Measurements from ENCODE around the gene LARGE1.

LARGE1 gene

GRCh38 chr22:33656808-33657628, 263.3 kb downstream of the LARGE1 start:
- DNase-seq, result peak; percentile 47
- no peaks in the 10 kb centered on the region for H3K79me2 ChIP-seq (ENCODE audit: control insufficient read depth, insufficient read depth, low read length)
- H3K18ac ChIP-seq (ENCODE audit: low read length), result no peak overlapping the region
- no peak overlapping the region for H4K8ac ChIP-seq (ENCODE audit: low read depth, low read length)
- no CpG with 5 or more reads among the region's 8 CpGs for WGBS (ENCODE audit: extremely low coverage, insufficient coverage, low lambda C conversion rate)
- no peak overlapping the region for H4K5ac ChIP-seq (ENCODE audit: low read length)
- no peak overlapping the region for H3K9ac ChIP-seq (ENCODE audit: low read length)
- H2BK5ac ChIP-seq (ENCODE audit: low read length), result no peak overlapping the region
- H3K56ac ChIP-seq (ENCODE audit: low read length), result no peak overlapping the region
- no peak overlapping the region for H3K4me3 ChIP-seq (ENCODE audit: low read length)
- no peaks in the 10 kb centered on the region for H3K36me3 ChIP-seq (ENCODE audit: control insufficient read depth, insufficient read depth, low read length)
- no peak overlapping the region for H3K4me2 ChIP-seq (ENCODE audit: low read length)
- H3K23ac ChIP-seq (ENCODE audit: low read length), result no peak overlapping the region
- no peak overlapping the region for H3K4ac ChIP-seq (ENCODE audit: low read depth, low read length)
- peaks cover 2% of the 10 kb centered on the region for H3K4me1 ChIP-seq (ENCODE audit: control insufficient read depth, low read depth, low read length)
- no peak overlapping the region for H2AK5ac ChIP-seq (ENCODE audit: low read length)
- H2BK15ac ChIP-seq (replicated peaks; ENCODE audit: low read depth), result no peak overlapping the region
- no peaks in the 10 kb centered on the region for H3K79me1 ChIP-seq (ENCODE audit: low read length)
- no peak overlapping the region for H2BK120ac ChIP-seq (ENCODE audit: low read depth, low read length)
- H3K27ac ChIP-seq (ENCODE audit: low read depth, low read length), result no peak overlapping the region
- no peaks in the 10 kb centered on the region for H3K27me3 ChIP-seq (ENCODE audit: insufficient read depth, low read length, poor library complexity)

- H2AK5ac ChIP-seq (ENCODE audit: low read length), result no peak overlapping the region
- DNase-seq, result peak; percentile 44
- no peak overlapping the region for H3K4me2 ChIP-seq (ENCODE audit: low read length)
- H3K56ac ChIP-seq (ENCODE audit: low read length), result no peak overlapping the region
- no peak overlapping the region for H2BK120ac ChIP-seq (ENCODE audit: low read depth, low read length)
- no peaks in the 10 kb centered on the region for H3K79me2 ChIP-seq (ENCODE audit: control insufficient read depth, insufficient read depth, low read length)
- no peak overlapping the region for H3K23ac ChIP-seq (ENCODE audit: low read length)
- H3K4me3 ChIP-seq (ENCODE audit: low read length), result no peak overlapping the region
- no peak overlapping the region for H3K4ac ChIP-seq (ENCODE audit: low read depth, low read length)
- no peak overlapping the region for H3K9ac ChIP-seq (ENCODE audit: low read length)
- H3K79me1 ChIP-seq (ENCODE audit: low read length), result no peaks in the 10 kb centered on the region
- no peaks in the 10 kb centered on the region for H3K27me3 ChIP-seq (ENCODE audit: insufficient read depth, low read length, poor library complexity)
- no peak overlapping the region for H4K8ac ChIP-seq (ENCODE audit: low read depth, low read length)
- H3K36me3 ChIP-seq (ENCODE audit: control insufficient read depth, insufficient read depth, low read length), result no peaks in the 10 kb centered on the region
- no CpG with 5 or more reads among the region's 12 CpGs for WGBS (ENCODE audit: extremely low coverage, insufficient coverage, low lambda C conversion rate)
- no peak overlapping the region for H4K5ac ChIP-seq (ENCODE audit: low read length)
- no peak overlapping the region for H2BK15ac ChIP-seq (replicated peaks; ENCODE audit: low read depth)
- no peak overlapping the region for H3K18ac ChIP-seq (ENCODE audit: low read length)
- H3K27ac ChIP-seq (ENCODE audit: low read depth, low read length), result no peak overlapping the region
- peaks cover 2% of the 10 kb centered on the region for H3K4me1 ChIP-seq (ENCODE audit: control insufficient read depth, low read depth, low read length)
- H2BK5ac ChIP-seq (ENCODE audit: low read length), result no peak overlapping the region
Observed at GRCh38 chr22:33654173-33654895, 265.9 kb downstream of the LARGE1 start.

DNA sequence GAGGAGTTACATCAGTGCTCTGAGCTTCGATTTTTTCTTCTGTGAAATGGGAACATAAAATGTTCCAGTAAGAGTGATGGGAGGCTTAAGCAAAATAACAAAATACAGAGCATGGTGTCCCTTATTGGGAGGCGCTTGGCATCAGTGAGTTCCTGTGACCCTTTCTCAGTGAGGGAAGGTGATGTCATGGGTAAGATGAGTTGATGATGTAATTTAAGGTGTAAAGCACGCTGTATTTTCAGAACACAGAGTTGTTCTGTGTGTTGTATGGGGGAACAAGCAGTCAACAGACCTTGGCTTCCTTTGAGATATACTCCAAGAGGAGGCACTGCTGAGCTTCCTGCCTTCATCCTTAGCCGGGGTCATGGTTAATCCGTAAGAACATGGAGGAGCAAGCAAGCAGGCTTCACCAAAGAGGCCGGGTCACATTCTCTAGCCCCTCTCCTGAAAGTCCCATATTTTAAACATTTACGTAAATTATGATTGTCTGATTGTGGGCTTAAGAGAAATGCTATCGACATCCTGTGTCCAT, 266.7 kb downstream of the LARGE1 start:
- Histone ChIP-seq H3K4ac (ENCODE audit: low read depth, low read length) (no peak overlapping the region), H3K4me2 (ENCODE audit: low read length) (no peak overlapping the region), H4K8ac (ENCODE audit: low read depth, low read length) (no peak overlapping the region), H2BK15ac (replicated peaks; ENCODE audit: low read depth) (no peak overlapping the region), H2BK5ac (ENCODE audit: low read length) (no peak overlapping the region), H3K79me1 (ENCODE audit: low read length) (no peaks in the 10 kb centered on the region), H3K4me1 (ENCODE audit: control insufficient read depth, low read depth, low read length) (peaks cover 2% of the 10 kb centered on the region), H3K23ac (ENCODE audit: low read length) (no peak overlapping the region), H3K56ac (ENCODE audit: low read length) (no peak overlapping the region), H2BK120ac (ENCODE audit: low read depth, low read length) (no peak overlapping the region), H3K36me3 (ENCODE audit: control insufficient read depth, insufficient read depth, low read length) (no peaks in the 10 kb centered on the region), H3K27ac (ENCODE audit: low read depth, low read length) (no peak overlapping the region), H4K5ac (ENCODE audit: low read length) (no peak overlapping the region), H3K79me2 (ENCODE audit: control insufficient read depth, insufficient read depth, low read length) (no peaks in the 10 kb centered on the region), H3K27me3 (ENCODE audit: insufficient read depth, low read length, poor library complexity) (no peaks in the 10 kb centered on the region), H2AK5ac (ENCODE audit: low read length) (peak overlapping the region; percentile 32), H3K18ac (ENCODE audit: low read length) (no peak overlapping the region), H3K4me3 (ENCODE audit: low read length) (no peak overlapping the region), H3K9ac (ENCODE audit: low read length) (no peak overlapping the region)
- no CpG with 5 or more reads among the region's 8 CpGs for whole genome bisulfite sequencing (ENCODE audit: extremely low coverage, insufficient coverage, low lambda C conversion rate)
- DNase-seq, result peak; percentile 38

DNA sequence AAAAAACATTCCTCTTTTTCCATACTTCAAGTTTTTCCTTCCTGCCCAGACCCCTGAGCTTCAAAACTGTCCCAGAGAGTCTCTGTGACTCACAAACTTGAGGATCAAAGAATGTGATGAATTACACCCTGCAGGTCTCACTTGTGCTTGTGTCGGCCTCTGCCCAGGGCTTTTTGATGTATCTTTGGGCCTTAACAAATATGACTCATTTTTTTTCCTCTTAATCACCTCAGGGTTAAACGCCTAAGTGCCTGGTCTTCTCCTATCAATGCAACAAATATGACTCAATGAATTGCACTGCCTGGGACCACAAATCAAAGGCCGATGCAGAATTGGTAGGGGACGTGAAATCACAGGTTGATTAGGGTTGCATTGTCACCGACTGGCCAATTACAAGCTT, 267.7 kb downstream of the LARGE1 start:
- Histone ChIP-seq H2BK5ac (ENCODE audit: low read length) (no peak overlapping the region), H3K56ac (ENCODE audit: low read length) (no peak overlapping the region), H4K5ac (ENCODE audit: low read length) (no peak overlapping the region), H2BK15ac (replicated peaks; ENCODE audit: low read depth) (no peak overlapping the region), H4K8ac (ENCODE audit: low read depth, low read length) (no peak overlapping the region), H3K4me2 (ENCODE audit: low read length) (no peak overlapping the region), H2AK5ac (ENCODE audit: low read length) (no peak overlapping the region), H3K79me2 (ENCODE audit: control insufficient read depth, insufficient read depth, low read length) (no peaks in the 10 kb centered on the region), H3K4me1 (ENCODE audit: control insufficient read depth, low read depth, low read length) (peaks cover 2% of the 10 kb centered on the region), H2BK120ac (ENCODE audit: low read depth, low read length) (no peak overlapping the region), H3K27ac (ENCODE audit: low read depth, low read length) (no peak overlapping the region), H3K9ac (ENCODE audit: low read length) (no peak overlapping the region), H3K4me3 (ENCODE audit: low read length) (no peak overlapping the region), H3K27me3 (ENCODE audit: insufficient read depth, low read length, poor library complexity) (no peaks in the 10 kb centered on the region), H3K36me3 (ENCODE audit: control insufficient read depth, insufficient read depth, low read length) (no peaks in the 10 kb centered on the region), H3K18ac (ENCODE audit: low read length) (no peak overlapping the region), H3K79me1 (ENCODE audit: low read length) (no peaks in the 10 kb centered on the region), H3K4ac (ENCODE audit: low read depth, low read length) (no peak overlapping the region), H3K23ac (ENCODE audit: low read length) (no peak overlapping the region)
- peak; percentile 53 for DNase-seq
- no CpG with 5 or more reads among the region's 5 CpGs for WGBS (ENCODE audit: extremely low coverage, insufficient coverage, low lambda C conversion rate)

DNA sequence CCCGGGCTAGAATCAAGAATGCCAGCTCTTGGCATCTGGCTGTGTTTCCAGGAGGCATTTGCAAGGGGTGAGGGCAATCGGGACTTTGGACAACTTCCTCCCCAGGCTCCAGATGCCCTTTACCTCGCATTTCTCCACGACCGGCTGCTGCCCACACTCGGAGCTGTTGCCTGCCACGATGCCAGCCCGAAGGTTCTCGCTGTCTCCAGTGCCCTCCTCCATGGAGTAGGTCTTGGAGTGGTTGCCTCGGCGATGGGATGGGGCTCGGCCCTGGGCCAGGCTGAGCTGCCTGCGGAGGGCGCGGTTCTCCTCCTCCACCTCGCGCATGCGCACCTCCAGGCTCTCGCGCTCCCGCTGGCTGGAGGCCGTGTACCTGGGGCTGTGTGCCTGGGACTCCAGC, 270.0 kb downstream of the LARGE1 start:
- H3K27me3 ChIP-seq (ENCODE audit: insufficient read depth, low read length, poor library complexity), result no peaks in the 10 kb centered on the region
- no peak overlapping the region for H4K5ac ChIP-seq (ENCODE audit: low read length)
- no peaks in the 10 kb centered on the region for H3K36me3 ChIP-seq (ENCODE audit: control insufficient read depth, insufficient read depth, low read length)
- no peak overlapping the region for H3K4me2 ChIP-seq (ENCODE audit: low read length)
- no peak overlapping the region for H2AK5ac ChIP-seq (ENCODE audit: low read length)
- H4K8ac ChIP-seq (ENCODE audit: low read depth, low read length), result no peak overlapping the region
- no peak overlapping the region for H3K4me3 ChIP-seq (ENCODE audit: low read length)
- no CpG with 5 or more reads among the region's 22 CpGs for WGBS (ENCODE audit: extremely low coverage, insufficient coverage, low lambda C conversion rate)
- no peaks in the 10 kb centered on the region for H3K79me1 ChIP-seq (ENCODE audit: low read length)
- no peak overlapping the region for H2BK120ac ChIP-seq (ENCODE audit: low read depth, low read length)
- no peak overlapping the region for H3K27ac ChIP-seq (ENCODE audit: low read depth, low read length)
- no peak overlapping the region for H2BK5ac ChIP-seq (ENCODE audit: low read length)
- no peak overlapping the region for H3K23ac ChIP-seq (ENCODE audit: low read length)
- H3K56ac ChIP-seq (ENCODE audit: low read length), result no peak overlapping the region
- H3K4ac ChIP-seq (ENCODE audit: low read depth, low read length), result no peak overlapping the region
- H3K79me2 ChIP-seq (ENCODE audit: control insufficient read depth, insufficient read depth, low read length), result no peaks in the 10 kb centered on the region
- no peak overlapping the region for H3K9ac ChIP-seq (ENCODE audit: low read length)
- H2BK15ac ChIP-seq (replicated peaks; ENCODE audit: low read depth), result no peak overlapping the region
- peaks cover 2% of the 10 kb centered on the region for H3K4me1 ChIP-seq (ENCODE audit: control insufficient read depth, low read depth, low read length)
- no peak for DNase-seq
- H3K18ac ChIP-seq (ENCODE audit: low read length), result no peak overlapping the region
